IMR-90 (cell line): ENCODE results near the gene VTCN1. TPM values are rescaled to one million over a fixed set of nuclear protein-coding genes. Genes with fewer than 3 reads are reported as not detected.

ENCODE experiments used
- ATAC-seq: fragments of 200-7000 bp; cut with Tn5 transposase; 2 replicates; pipeline ENCODE4 v1.9.1; 2020; ENCODE audit warnings: low read depth, mild to moderate bottlenecking, moderate library complexity
- BruUV-seq: library from RNA; stranded (reverse); fragments of 400-500 nt; replicated peaks from 2 replicates; lab custom pipeline; 2021; lab: Mats Ljungman, UMichigan
- CTCF ChIA-PET: fragments of 300-600 bp; formaldehyde crosslinking; extraction: SDS; loops from one replicate; lab custom pipeline; 2021; ENCODE audit warnings: antibody characterized with exemption; lab: Yijun Ruan, JAX
- POLR2A ChIA-PET: fragments of 300-600 bp; sonication (Branson Sonifier 250); formaldehyde crosslinking; loops from one replicate; lab custom pipeline; 2022; ENCODE audit warnings: antibody characterized with exemption; ENCODE audit not compliant: unreplicated experiment; lab: Charles Lee
- DNase-seq: peaks from one replicate; pipeline ENCODE4 v3.0.0; 2013
- H2AFZ ChIP-seq: replicated peaks from 2 replicates; pipeline ENCODE3; 2013; ENCODE audit warnings: low read length, mild to moderate bottlenecking; ENCODE audit not compliant: poor library complexity
- H2AK5ac ChIP-seq: 2 replicates; pipeline ENCODE4 v1.6.1; 2013; ENCODE audit warnings: low read depth, low read length, inconsistent platforms
- H2AK9ac ChIP-seq: replicated peaks from 2 replicates; pipeline ENCODE3; 2013; ENCODE audit warnings: mild to moderate bottlenecking, low read depth, low read length, moderate library complexity; ENCODE audit not compliant: poor library complexity
- H2BK120ac ChIP-seq: 2 replicates; pipeline ENCODE4 v1.6.1; 2013; ENCODE audit warnings: low read depth, low read length, inconsistent platforms
- H2BK15ac ChIP-seq: 3 replicates; pipeline ENCODE4 v1.6.1; 2013; ENCODE audit warnings: low read depth, low read length, inconsistent platforms
- H2BK20ac ChIP-seq: 2 replicates; pipeline ENCODE4 v1.6.1; 2013; ENCODE audit warnings: low read depth, mild to moderate bottlenecking, inconsistent platforms, low read length, moderate library complexity
- H2BK5ac ChIP-seq: 2 replicates; pipeline ENCODE4 v1.6.1; 2013; ENCODE audit warnings: mild to moderate bottlenecking, low read depth, low read length, inconsistent platforms; ENCODE audit not compliant: poor library complexity, severe bottlenecking
- H3K14ac ChIP-seq: replicated peaks from 2 replicates; pipeline ENCODE4 v1.6.1; 2013; ENCODE audit warnings: low read depth, low read length, inconsistent platforms
- H3K18ac ChIP-seq: 2 replicates; pipeline ENCODE4 v1.6.1; 2013; ENCODE audit warnings: low read depth, low read length, control low read depth
- H3K23ac ChIP-seq: 2 replicates; pipeline ENCODE4 v1.6.1; 2013; ENCODE audit warnings: low read depth, low read length, inconsistent platforms
- H3K27ac ChIP-seq: 2 replicates; pipeline ENCODE4 v1.5.1; 2013; ENCODE audit warnings: mild to moderate bottlenecking, control low read depth, low read length; ENCODE audit not compliant: insufficient read depth
- H3K27me3 ChIP-seq: 2 replicates; pipeline ENCODE4 v1.6.1; 2013; ENCODE audit warnings: low read length; ENCODE audit not compliant: control insufficient read depth, insufficient read depth
- H3K36me3 ChIP-seq: 2 replicates; pipeline ENCODE4 v1.6.1; 2013; ENCODE audit warnings: low read length, mixed read lengths; ENCODE audit not compliant: control insufficient read depth, insufficient read depth
- H3K4ac ChIP-seq: 2 replicates; pipeline ENCODE4 v1.6.1; 2013; ENCODE audit warnings: low read depth, low read length, inconsistent platforms
- H3K4me1 ChIP-seq: 2 replicates; pipeline ENCODE4 v1.6.1; 2013; ENCODE audit warnings: low read length, mixed read lengths; ENCODE audit not compliant: control insufficient read depth, insufficient read depth
- H3K4me2 ChIP-seq: 2 replicates; pipeline ENCODE4 v1.6.1; 2013; ENCODE audit warnings: low read depth, mild to moderate bottlenecking, control low read depth, low read length, moderate library complexity
- H3K4me3 ChIP-seq: 2 replicates; pipeline ENCODE4 v1.5.1; 2013; ENCODE audit warnings: low read depth, mild to moderate bottlenecking, control low read depth, low read length, moderate library complexity; ENCODE audit not compliant: insufficient read depth
- H3K56ac ChIP-seq: 2 replicates; pipeline ENCODE4 v1.6.1; 2013; ENCODE audit warnings: low read length, inconsistent platforms; ENCODE audit not compliant: insufficient read depth; ENCODE audit errors: extremely low read depth
- H3K79me1 ChIP-seq, 2 experiments: 2 replicates each; pipeline ENCODE4 v1.6.1; 2013; ENCODE audit warnings: low read length in 2 of 2, inconsistent platforms in 1 of 2, low read depth in 1 of 2
- H3K9ac ChIP-seq: 2 replicates; pipeline ENCODE4 v1.6.1; 2013; ENCODE audit warnings: low read depth, low read length, control low read depth
- H3K9me1 ChIP-seq: 2 replicates; pipeline ENCODE4 v1.6.1; 2013; ENCODE audit warnings: low read length, inconsistent platforms; ENCODE audit not compliant: insufficient read depth
- H3K9me3 ChIP-seq: 2 replicates; pipeline ENCODE4 v1.6.1; 2013; ENCODE audit warnings: low read length; ENCODE audit not compliant: control insufficient read depth, insufficient read depth
- H4K20me1 ChIP-seq: 2 replicates; pipeline ENCODE4 v1.6.1; 2013; ENCODE audit warnings: low read length, inconsistent platforms; ENCODE audit not compliant: insufficient read depth
- H4K5ac ChIP-seq: 2 replicates; pipeline ENCODE4 v1.6.1; 2013; ENCODE audit warnings: mild to moderate bottlenecking, low read depth, low read length, control low read depth
- H4K8ac ChIP-seq, 2 experiments: 2 replicates each; pipeline ENCODE4 v1.6.1; 2013; ENCODE audit warnings: low read depth in 2 of 2, low read length in 2 of 2, control low read depth in 1 of 2, inconsistent platforms in 1 of 2
- H4K91ac ChIP-seq: 2 replicates; pipeline ENCODE4 v1.6.1; 2013; ENCODE audit warnings: low read depth, low read length, inconsistent platforms; ENCODE audit not compliant: insufficient read depth
- CEBPB ChIP-seq: IDR thresholded peaks from 2 replicates; pipeline ENCODE4 v1.6.1; 2012; ENCODE audit warnings: low read depth, low read length, improper control_type of control experiment
- WGBS, 2 experiments: methylation state at CpG; one replicate each; pipeline versions ENCODE4 v1.1.5 to v1.1.7; 2013; ENCODE audit warnings: missing lambda C conversion rate in 2 of 2; ENCODE audit not compliant: insufficient read length in 1 of 2; ENCODE audit errors: extremely low coverage in 2 of 2; 5-methylcytosine and 5-hydroxymethylcytosine counted together
- dilution Hi-C: fragments of 300-500 bp; cut with HindIII; formaldehyde crosslinking; loops from one replicate; pipeline ENCODE4 v1.14.3; 2018; ENCODE audit warnings: low sequenced_read_pairs; ENCODE audit not compliant: unreplicated experiment
- in situ Hi-C: fragments of 300-500 bp; cut with MboI; formaldehyde crosslinking; loops from 3 replicates; pipeline ENCODE4 v1.14.3; 2019; ENCODE audit warnings: low sequenced_read_pairs, inconsistent platforms, mixed read lengths
- intact Hi-C: fragments of 100-400 bp; cut with micrococcal nuclease; formaldehyde crosslinking; loops from 2 replicates; pipeline ENCODE4 v1.10.0; 2022
- polyA plus RNA-seq, 3 experiments: library from polyadenylated mRNA; depleted of rRNA; stranded (reverse); fragments of >200 nt; gene quantifications; 2 replicates each; pipeline ENCODE4 v1.2.3, GENCODE V29; 2012; ENCODE audit warnings: low replicate concordance in 1 of 3
- total RNA-seq: library from RNA; depleted of rRNA; stranded (reverse); fragments of >200 nt; gene quantifications from 2 replicates; pipeline ENCODE4 v1.2.3, GENCODE V29; 2012
- TF ChIP-seq, protein P1 (sequence below): conservative IDR thresholded peaks from 2 replicates; pipeline ENCODE4 v1.5.1; 2012; ENCODE audit warnings: mild to moderate bottlenecking, low read depth, low read length, improper control_type of control experiment

Gene VTCN1
- total and polyA plus RNA-seq, 2 of the 4 experiments (the other 2 are of a cell fraction) = not detected

DNA sequence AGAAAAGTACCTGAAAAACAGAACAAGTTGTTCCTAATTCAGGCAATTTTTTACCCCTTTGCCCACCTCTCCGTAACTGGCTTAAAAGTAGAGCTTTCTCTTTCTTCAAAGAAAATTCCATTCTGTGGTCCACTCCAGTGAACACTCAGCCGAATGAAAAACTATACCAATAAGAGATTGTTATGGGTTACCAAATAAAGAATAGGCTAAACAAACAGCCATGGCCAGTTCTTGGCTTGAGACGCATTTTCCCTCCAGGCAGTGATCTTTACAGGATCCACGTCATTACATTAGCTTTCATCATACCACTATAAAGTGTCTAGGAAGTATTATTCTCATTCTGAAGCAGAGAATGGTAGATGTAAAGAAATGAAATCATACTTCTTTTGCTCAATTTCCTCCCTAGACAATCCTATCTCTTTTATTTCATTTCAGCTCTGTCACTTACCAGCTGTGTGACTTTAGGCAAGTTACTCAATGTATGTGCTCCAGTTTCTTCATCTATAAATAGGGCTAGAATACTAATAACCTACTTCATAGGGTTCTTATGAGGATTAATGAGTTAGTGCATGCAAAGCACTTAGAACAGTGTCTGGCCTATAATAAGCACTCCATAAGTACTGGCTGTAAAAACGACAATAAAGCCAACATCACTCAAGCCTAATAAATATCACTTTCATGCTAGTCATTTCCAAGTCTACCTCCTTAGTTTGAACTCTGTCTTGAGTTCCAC is 62.7 kb downstream of the VTCN1 start:
- TF ChIP-seq CEBPB = peak; percentile 17; the same call in 1 of the 2 replicates
- TF ChIP-seq, protein P1, sequence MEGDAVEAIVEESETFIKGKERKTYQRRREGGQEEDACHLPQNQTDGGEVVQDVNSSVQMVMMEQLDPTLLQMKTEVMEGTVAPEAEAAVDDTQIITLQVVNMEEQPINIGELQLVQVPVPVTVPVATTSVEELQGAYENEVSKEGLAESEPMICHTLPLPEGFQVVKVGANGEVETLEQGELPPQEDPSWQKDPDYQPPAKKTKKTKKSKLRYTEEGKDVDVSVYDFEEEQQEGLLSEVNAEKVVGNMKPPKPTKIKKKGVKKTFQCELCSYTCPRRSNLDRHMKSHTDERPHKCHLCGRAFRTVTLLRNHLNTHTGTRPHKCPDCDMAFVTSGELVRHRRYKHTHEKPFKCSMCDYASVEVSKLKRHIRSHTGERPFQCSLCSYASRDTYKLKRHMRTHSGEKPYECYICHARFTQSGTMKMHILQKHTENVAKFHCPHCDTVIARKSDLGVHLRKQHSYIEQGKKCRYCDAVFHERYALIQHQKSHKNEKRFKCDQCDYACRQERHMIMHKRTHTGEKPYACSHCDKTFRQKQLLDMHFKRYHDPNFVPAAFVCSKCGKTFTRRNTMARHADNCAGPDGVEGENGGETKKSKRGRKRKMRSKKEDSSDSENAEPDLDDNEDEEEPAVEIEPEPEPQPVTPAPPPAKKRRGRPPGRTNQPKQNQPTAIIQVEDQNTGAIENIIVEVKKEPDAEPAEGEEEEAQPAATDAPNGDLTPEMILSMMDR = no peak
- no peak overlapping the region for H3K56ac ChIP-seq
- H3K4me1 ChIP-seq = peaks cover 10% of the 10 kb centered on the region
- H2BK5ac ChIP-seq = peak overlapping the region; percentile 15
- in situ Hi-C loops = no loop called here
- intact Hi-C loops = loop anchor here (10.0 kb wide), 1 partner anchor 217 kb away; the partner anchor contains the start of gene MAN1A2
- 0 out of 2 replicates have a peak overlapping the region, but pooled peaks have one; percentile 17 for H3K14ac ChIP-seq
- H3K36me3 ChIP-seq = no peaks in the 10 kb centered on the region
- no peak overlapping the region for H3K4me3 ChIP-seq
- H3K9me3 ChIP-seq = no peaks in the 10 kb centered on the region
- H2BK20ac ChIP-seq = peak overlapping the region; percentile 83; the same call in 1 of the 2 replicates
- peak overlapping the region; percentile 62; the same call in 1 of the 2 replicates for H4K91ac ChIP-seq
- peak; percentile 80 for DNase-seq
- H4K8ac ChIP-seq = peak overlapping the region; percentile 8 to 59; a peak in 3 of 4 replicates
- no peaks in the 10 kb centered on the region for H3K79me1 ChIP-seq
- H4K20me1 ChIP-seq = no peaks in the 10 kb centered on the region
- H3K23ac ChIP-seq = no peak overlapping the region
- H2AK9ac ChIP-seq = no peak overlapping the region
- dilution Hi-C loops = no loop called here
- peak; percentile 21 for ATAC-seq
- H2BK15ac ChIP-seq = peak overlapping the region; percentile 40; the same call in 1 of the 3 replicates
- no CpG with 5 or more reads among the region's 5 CpGs for WGBS, 2 experiments
- H3K9ac ChIP-seq = no peak overlapping the region
- H3K4me2 ChIP-seq = no peak overlapping the region
- ChIA-PET POLR2A (no interaction called here), CTCF (interaction anchor here (0.9 to 1.1 kb wide), 2 partner anchors 8 to 16 kb away, joined by 3 read pairs; no protein-coding TSS in a partner anchor)
- H2AFZ ChIP-seq = no peak overlapping the region
- BruUV-seq = no TSS peak
- peak overlapping the region; percentile 80; the same call in 1 of the 2 replicates for H3K4ac ChIP-seq
- H2BK120ac ChIP-seq = peak overlapping the region; percentile 74
- no peak overlapping the region for H3K27ac ChIP-seq
- peak overlapping the region; percentile 9; the same call in 1 of the 2 replicates for H3K18ac ChIP-seq
- H2AK5ac ChIP-seq = no peak overlapping the region; the same call in 1 of the 2 replicates
- H3K9me1 ChIP-seq = peaks cover 10% of the 10 kb centered on the region
- no peak overlapping the region for H4K5ac ChIP-seq
- H3K27me3 ChIP-seq = no peaks in the 10 kb centered on the region
